Hematopoietic multipotent progenitor cell treated with erythropoietin and hydrocortisone succinate and interleukin-3 and kit ligand, for 17 days (in vitro differentiated cells): ENCODE results near the gene USP40.

ENCODE experiments used
- DNase-seq: peaks from one replicate; pipeline ENCODE4 v3.0.0-alpha.2; 2015; ENCODE audit warnings: low spot score

The USP40 gene

DNA sequence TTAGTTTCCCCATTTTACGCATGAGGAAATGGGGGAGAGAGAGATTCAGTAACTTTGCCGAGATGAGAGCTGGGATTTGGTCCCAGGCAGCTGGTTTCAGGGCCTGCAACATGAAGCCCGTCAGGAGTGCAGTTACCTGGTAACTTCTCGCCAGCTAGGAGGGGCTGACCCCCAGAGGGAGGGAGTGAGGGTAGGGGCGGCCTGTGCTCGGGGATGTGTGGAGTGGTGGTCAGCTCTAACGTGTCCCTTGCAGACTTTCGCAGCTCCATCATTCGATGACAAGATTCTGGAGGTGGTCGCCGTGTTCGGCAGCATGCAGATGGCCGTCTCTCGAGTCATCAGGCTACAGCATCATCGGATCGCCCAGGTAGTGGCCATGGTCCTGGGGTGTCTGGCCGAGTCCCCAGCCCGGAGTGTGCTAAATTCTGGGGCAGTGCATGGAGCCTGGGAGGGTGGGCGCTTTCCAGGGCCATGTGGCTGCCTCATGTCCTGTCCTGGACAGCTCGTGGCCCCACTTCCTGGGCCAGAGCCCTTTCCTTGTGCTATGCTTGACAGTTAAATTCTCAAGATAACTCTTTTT is 108.5 kb downstream of the USP40 start:
- no peak for DNase-seq

GRCh38 chr2:233457356-233457755 is 109.2 kb downstream of the USP40 start:
- DNase-seq: no peak

DNA sequence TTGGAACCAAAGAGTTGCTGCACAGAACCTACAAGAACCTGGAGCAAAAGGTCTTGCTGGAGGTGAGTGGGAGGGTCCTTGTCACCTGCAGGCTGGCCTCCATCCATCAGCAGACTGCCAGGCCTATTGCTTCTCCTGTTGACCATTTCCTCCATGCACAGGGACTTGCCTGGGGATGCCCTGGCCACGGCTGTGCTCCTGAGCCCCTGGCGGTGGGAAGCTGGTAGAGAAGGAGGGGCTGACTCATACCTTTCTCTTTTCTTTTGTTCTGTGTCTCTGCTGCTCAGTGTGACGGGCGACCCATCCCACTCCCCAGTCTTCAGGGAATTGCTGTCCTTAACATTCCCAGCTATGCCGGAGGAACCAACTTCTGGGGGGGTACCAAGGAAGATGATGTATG is 109.6 kb downstream of the USP40 start:
- no peak for DNase-seq

DNA sequence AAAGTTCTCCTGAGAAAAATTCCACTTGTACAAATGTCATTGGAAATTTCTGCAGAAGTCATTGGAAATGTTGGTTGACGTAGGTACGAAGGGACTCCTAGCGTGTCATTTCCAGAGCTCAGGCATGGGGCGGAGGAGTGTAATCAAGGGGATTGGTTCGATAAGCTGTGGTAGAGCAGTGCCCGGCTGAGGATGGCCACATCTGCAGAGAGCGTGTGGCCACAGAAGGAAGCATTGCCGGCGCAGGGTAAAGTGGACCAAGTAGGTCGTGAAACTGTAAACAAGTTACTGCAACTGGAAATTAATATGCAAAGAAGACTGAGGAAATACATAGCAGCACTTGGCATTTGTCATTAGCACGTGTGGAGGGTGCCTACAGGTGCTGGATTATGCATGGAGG is 110.5 kb downstream of the USP40 start:
- no peak for DNase-seq

DNA sequence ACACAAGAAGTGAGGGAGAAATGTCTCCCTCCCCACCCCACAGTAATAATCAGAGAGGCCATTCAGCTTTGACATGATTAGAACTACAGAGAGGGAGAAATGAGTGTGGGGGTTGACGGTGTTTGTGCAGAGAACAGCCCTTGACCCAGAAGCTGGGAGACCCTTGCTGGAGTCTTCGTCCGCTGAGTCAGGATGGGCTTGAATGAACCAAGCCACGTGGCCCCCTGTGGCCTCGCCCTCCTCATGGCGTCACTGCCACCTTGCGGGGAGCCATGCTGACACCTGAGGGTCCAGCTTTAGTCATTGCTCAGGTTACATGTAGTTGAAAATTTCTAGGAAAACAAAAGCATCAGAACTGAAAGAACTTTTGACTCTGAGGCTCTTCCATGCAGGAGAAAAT is 111.1 kb downstream of the USP40 start:
- DNase-seq: no peak

DNA sequence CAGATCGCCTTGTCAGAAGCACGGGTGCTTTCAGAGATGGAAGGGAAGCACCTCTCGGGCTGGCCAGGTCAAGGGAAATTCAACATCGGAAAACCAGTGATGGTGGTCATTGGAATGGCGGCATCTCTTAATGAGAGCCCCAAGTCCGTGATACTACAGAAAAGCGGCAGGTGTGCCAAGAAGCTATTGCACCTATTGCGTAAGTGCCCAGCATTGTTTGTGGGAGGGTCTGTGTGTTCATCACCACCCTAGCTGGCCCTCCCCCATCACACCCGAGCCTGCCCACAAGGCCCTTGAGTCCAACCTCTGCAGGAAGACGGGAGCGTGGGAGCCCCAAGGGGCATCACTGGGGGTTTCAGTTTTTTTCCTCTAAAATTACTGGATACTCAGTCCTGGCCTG is 111.6 kb downstream of the USP40 start:
- DNase-seq: no peak

DNA sequence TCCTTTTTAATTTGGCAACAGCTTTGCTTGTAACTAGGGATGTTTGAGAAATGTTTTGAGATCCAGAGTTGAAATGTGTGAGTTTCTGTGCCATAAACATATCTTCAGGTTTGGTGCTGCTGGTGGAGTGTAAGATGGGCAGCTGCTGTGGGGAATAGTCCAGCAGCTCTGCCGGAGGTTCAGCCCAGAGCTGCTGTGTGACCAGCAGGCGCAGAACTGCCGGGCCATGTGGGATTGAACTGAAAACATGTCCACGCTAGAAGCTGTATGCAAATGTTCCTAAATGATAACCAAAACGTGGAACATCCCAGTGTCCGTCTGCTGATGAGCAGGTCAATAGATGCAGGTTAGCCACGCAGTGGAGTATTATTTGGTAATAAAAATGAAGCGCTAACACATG is 112.7 kb downstream of the USP40 start:
- no peak for DNase-seq

- DNase-seq: no peak
Measured at GRCh38 chr2:233453111-233453915, 113.3 kb downstream of the USP40 start.

DNA sequence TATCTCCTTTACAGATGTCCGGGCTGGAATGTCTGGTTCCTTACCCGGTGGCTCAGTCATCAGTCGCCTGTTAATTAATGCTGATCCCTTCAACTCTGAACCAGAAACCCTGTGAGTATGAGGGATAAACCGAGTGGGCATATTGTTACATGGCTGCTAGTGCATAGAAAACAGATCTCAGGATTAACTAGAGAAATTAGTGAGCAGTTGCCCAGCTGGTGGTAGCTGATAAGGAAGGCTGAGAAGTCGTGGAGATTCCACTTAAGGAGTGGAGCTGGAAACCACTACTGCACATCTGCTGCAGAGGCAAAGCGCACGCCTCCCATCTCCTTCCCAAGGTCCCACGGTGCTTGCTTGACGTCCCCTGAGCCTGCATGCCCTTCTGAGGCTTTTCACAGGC is 114.6 kb downstream of the USP40 start:
- peak; percentile 37 for DNase-seq

DNA sequence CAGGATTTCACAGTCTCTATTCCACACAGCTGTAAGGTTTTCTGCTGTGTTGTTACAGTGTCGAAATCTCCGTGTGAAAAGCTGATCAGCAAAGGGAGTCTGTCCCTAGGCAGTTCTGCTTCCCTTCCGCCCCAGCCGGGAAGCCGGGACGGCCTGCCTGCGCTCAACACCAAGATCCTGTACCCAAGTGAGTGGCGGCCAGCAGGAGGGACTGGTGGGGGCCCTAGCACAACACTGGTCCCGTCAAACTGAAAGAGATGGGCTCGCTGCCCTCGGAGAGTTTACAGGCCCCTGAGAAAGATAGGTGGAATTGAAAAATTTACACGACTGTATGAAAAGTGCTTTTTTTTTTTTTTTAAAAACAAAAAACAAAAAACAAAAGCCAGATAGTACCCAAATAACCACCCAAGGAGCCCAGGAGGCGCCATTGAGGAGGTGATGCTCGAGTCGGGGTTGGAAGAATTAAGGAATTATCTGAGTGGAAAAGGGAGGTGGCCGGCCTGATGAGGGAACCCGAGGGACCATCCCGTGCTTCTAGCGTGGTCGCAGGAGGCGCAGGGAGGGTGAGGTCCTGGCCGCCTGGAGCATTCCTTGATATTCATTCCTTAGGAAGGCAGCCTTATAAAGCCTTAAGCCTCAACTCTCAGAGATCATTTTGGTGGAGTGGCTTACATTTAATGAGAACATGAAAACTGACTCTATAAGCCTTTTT is 115.6 kb downstream of the USP40 start:
- no peak for DNase-seq

GRCh38 chr2:233449921-233450863 is 116.4 kb downstream of the USP40 start:
- no peak for DNase-seq

- DNase-seq: no peak
Measured at GRCh38 chr2:233449081-233449901, 117.3 kb downstream of the USP40 start.

DNA sequence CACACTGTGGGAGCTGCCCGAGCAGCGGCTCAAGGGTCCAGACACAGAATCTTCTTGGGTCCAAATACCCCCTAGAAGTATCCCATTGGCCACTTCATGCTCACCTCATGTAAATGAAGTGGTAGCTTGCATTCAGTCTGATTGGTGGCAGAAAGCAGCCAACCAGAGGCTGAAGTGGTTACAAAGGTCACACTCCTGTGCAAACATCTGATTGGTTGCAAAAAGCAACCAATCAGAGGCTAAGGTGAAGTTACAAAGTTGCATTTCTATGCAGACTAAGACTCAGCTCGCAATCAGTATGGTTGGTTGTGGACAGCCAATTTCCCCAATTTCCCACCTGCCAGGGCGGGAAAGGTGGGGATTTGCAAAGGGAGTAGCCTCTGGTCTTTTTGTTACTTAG is 118.0 kb downstream of the USP40 start:
- DNase-seq: no peak

DNA sequence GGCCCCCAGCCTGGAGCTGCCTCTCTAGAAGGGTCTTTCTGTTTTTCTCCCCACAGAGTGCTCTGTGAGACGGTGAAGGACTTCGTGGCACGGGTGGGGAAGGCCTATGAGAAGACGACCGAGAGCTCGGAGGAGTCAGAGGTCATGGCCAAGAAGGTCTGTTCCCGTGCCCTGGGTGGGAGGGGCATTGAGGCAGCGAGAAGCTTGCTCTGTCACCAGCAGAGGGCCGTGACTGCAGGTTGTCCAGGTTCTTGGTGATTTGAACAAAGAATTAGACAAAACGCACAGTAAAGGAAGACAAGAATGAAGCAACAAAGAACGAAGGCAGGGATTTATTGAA is 118.4 kb downstream of the USP40 start:
- no peak for DNase-seq

DNA sequence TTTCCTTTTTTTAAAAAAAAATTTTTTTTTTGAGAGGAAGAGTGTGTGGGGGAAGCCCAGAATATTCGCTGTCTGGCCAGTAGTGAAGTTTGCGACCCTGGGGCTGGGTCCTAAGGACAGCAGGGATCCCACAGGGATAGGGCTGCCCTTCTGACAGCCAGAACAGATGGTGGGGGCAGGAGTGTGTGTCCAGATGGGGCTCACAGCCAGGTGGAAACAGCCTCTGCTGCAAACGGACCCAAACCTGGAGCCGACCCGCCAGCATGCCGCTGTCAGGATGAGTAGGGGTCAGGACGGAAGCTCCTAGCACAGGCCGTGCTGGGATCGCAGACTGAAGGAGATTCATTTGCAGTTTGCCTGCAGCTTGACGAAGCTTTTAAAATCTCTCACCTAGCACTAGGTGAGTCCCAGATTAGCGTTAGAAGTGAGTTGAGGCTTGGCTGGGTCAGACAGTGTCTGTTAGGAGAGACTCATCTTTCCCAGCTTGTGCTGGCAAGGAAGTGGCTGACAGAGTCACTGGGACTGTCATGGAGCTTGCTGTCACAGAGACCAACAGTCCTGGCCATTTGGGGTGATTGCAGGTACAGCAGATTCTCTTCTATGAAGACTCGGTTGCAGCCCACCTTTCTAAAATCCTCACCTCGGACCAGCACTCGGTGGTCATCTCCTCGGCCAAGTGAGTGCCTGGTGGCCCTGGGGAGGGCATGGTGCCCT is 118.9 kb downstream of the USP40 start:
- no peak for DNase-seq

- DNase-seq: no peak
Measured at GRCh38 chr2:233446606-233447305, 119.8 kb downstream of the USP40 start.

DNA sequence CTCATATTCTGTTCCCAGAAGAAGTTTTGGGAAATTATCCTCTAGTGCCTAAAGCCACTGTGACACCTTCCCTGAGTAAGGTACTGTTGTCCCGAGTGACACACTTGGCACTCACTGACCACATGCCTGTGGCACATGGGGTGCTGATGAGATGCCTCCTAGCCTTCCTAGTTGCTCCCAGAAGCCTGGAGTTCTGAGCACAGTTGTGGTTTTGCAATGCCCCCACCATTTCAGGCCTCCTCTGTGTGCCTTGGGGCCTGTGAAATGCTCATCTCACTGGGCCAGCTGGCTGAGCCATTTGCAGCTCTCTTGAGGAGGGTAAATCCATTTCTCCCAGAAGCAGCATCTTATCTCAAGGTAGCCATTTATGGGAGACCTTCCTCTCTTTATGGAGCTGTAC is 120.5 kb downstream of the USP40 start:
- no peak for DNase-seq

DNA sequence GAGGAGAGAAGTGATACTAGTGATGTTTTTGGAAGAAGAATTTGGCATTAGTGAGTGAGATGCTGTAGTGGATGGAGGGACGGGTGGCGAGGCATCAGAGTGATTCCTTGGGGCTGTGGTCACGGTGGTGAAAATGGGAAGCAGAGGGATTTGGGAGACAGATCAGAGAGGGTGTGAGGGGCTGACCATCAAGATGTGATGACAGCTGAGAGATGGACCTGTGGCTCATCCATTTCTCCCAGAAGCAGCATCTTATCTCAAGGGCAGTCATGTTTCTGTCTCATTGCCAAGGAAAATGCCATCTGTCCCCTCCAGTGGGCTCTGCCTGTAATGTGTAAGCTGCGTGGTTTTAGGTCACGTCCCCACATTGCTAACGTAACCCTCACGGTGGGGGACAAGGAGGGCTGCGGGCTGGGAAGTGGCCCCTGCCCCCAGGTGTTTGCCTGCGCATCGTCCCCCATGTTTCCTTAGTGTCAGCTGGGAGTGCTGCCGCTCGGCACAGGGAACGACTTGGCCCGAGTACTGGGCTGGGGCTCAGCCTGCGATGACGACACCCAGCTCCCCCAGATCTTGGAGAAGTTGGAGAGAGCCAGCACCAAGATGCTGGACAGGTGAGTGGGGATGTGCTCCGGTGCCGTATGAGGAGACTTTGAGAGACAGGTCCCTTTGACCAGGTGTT is 121.3 kb downstream of the USP40 start:
- DNase-seq: no peak

GRCh38 chr2:233444501-233444900 is 122.1 kb downstream of the USP40 start:
- DNase-seq: no peak
